Stimulated activated CD4-positive, alpha-beta T cell treated with anti-CD3 and anti-CD28 coated beads, Interleukin-2, amount 100 ng/mL, for 4 hours (primary cell): ENCODE results near the gene SEMA4D.
A peak's percentile ranks its signal among the peaks of the same experiment; 100 is the strongest.

ENCODE experiments used
- DNase-seq: peaks from one replicate; pipeline ENCODE4 v3.0.0-alpha.2; 2020; ENCODE audit warnings: low read depth

The SEMA4D gene

DNA sequence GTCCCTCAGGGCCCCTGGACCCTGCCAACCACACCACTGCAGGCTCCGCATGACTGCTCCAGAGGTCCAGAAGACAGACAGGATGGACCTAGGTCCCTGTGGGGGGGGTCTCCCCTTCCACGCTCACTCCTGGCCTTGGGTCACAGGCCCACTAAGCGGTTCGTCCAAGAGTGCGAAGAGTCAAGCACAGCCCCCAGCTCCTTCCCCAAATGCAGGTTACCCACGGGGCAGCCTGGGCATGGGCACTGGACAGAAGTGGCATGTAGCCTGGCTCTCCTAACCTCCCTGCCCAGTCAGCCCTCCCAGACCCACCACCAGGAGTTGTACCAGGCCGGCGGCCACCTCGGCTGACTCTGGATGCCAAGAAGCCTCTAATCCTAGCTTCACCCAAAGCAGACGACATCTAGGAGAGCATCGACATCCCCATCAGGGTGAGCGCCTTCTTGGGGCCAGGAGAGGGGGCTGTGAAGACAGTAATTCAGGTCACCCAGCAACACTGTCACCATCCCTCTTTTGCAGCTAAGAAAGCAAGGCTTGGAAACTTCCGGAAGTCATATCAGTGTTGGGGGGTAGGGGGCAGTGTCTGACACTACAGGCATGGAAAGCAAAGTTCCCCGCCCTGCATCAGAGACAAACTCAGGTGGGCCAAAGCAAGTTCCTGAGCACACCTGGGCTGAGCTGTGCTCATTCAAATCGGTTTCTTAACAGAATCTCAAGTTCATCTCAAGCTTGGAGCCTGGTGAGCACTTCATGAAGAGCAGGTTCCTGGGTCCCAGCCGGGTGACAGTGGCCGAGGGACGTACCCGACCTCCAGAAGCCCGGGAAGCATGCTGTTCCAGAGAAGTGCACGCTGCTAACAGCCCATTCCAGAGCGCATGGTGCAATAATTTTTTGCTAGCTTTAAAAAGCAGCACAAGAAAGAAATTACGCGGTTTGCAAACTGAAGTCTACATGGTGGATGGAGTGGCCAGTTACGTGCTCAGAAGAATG lies 68.7 kb downstream of the SEMA4D start:
- peak; percentile 56 for DNase-seq

DNA sequence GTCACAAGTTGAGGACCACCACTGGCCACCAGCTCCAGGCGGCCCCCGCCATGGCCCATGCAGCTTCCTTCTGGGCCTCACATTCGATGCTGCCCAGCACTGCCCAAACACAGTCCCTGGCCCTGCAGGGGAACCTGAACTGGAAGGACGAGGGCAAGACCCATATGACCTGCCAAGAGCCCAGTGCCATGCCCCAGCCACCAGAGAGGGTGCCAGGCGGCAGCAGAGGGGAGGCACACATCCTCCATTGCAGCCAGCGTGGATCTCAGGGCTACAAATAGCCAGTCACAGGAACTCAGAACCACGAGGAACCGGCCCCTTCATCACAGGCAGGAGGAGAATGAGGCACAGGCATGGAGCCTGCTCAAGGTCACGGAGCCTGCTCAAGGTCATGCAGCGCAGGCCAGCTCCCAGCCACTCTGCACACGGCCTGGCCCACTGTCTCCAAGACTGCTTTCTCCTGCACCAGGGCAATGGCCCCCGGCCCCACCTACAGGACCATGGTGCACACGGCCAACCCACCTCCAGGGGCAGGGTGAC lies 69.6 kb downstream of the SEMA4D start:
- no peak for DNase-seq

DNA sequence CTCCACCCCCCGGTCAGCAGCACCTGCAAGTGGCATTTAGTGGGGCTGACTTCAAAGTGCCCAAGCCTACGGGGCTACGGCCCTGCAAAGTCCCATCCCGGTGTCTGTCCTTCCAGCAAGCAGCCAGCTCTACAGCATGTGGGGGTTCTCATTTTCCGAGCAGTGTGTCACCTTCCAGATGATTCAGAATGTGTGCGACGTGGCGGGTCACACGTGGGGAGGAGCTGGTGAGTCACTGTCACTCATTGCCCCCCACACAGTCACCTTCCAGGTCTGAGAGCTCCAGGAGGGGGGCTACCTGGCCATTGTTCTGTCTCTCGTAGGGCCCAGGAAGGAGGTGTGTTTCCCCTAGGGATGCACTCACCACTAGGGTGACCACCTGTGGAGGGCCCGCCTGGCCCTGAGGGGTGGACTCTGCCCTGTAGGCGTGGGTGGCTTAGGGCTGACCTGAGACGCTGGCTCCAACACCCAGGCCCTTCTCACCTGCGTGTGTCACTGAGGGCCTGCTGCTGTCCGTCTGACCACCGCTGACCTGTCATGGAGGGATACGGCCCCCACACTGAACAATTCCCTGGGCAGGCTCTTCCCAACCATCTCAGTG lies 70.2 kb downstream of the SEMA4D start:
- peak; percentile 86 for DNase-seq

DNA sequence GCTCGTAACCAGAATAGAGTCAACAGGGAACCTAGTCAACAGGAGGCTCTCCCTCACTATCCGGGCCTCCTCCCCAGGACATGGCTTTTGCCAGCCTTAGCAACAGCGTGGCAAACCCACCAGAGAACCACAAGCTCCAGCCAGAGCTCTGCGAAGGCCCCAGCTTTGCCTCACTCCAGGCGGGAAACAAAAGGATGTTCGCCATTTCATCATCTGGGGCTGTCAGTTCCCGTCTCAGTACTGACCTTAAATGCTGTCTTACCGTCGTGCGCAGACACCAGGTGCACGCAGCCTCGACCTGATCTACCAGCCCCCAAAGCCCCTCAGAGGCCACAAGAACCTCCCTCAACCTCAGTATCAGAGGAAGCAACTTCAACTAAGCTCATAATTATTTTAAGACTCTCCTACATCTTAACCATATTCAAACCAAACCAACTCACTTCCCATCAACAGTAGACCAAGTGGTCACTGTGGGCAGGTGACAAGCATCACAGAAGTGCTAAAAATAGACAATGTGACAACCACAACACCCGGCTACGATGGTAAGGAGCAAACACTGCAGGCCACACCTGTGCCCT lies 71.4 kb downstream of the SEMA4D start:
- no peak for DNase-seq

DNA sequence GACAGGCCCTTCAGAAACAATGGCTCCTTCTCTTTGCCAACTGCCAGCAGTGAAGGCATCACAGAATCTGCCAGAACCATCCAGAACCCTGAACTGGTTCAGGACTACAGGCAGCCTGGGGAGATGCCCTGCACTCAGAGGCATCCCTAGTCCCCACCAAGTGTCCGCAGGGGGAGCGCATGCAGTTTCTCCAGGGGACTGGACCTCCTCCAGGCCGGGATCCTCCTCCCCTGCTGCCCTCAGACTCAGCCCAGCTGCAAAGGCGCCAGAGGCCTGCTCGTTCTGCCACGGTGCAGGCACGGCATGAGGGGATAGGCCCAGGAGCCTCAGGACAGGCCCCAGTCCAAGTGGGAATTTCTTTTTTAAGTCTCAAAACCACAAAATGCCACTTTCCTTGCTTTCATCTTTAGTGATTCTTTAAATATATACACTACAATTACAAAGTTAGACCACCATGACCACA lies 72.0 kb downstream of the SEMA4D start:
- DNase-seq, result no peak

DNA sequence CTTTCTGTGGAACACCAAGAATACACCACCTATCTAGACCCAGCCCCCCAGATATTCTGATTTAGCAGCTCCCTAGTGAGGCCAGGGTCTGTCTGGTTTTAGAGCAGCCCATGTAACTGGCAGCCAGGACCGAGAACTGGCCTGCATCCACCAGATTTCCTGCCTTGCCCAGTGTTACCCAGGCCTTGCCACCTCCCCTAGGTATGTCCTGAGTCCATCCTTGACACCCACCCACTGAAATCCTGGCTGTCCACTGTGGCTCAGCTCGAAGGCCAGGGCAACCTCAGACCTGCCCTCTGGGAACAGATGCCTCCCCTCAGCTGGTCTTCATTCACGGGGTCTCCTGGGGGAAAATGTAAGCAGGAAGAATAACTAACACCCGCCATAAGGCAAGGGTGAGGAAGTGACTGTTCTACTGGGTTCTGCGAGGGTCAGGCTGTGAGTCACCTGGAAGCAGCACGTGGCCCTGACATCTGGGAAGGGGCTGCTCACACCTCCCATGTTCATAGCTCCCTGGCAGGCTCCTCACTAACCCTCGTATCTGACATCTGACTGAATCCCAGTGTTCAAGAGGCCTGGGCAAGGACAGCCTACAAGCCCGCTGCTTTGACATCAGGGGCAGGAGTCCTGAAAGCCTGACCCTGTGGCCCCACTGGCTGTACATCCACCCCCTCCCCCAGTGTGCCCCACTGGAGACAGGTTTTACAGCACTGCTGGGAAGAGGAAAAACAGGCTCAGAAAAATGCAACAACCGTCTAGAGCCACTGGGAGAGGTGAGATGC lies 72.7 kb downstream of the SEMA4D start:
- DNase-seq, result peak; percentile 41

DNA sequence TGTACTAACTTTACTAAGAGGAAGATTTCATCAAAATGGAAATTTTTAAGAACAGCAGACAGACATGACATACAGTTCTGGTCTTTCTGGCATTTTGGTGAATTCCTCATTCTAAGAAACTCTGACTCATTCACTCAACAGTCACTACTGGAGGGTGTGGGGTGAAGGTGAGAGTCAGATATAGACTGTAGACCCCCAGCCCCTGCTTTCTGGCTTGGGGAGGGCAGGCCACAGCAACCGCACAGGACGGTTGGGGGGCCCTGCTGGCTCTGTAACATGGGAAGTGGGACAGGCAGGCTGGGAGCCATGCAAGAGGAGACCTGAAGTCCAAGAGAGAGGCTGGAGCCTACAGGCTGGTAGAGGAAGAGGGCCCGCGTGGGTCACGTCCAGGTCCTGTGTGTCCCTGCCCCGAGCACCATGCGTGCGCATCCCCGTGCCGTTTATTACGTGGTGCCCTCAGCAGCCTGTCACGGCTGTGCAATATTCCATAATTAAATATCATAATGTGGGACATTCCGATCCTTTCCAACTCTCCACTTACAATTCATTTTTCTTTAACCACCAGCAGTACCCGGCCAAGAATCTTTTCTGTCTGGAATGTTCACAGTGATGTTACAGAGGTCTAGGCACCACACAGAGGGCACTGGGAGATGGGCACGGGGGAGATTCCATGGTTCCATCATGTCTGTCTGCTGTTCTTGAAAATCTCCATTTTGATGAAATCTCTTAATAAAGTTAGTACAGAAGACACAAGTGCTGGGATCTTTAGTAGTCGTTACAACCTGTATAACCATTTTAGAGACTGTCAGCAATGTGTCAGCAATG lies 75.5 kb downstream of the SEMA4D start:
- peak; percentile 65 for DNase-seq

DNA sequence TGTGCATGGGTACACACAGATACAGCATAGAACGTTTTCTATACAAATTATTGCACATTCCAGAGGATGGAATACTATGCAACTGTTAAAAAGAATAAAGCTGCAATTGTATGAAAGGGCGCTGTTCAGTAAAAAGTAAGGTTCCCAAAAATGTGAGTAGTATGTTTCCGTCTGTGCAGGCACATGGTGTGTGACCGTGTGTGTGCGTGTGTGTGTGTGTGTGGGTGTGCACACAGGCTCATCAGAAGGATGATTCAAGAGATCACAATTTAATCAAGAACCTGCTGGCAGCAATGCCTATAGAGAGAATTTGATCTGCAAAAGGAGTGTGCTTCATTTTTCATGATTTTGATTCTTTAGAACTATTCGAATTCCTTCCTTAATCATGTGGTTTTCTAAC lies 76.3 kb downstream of the SEMA4D start:
- peak; percentile 73 for DNase-seq

DNA sequence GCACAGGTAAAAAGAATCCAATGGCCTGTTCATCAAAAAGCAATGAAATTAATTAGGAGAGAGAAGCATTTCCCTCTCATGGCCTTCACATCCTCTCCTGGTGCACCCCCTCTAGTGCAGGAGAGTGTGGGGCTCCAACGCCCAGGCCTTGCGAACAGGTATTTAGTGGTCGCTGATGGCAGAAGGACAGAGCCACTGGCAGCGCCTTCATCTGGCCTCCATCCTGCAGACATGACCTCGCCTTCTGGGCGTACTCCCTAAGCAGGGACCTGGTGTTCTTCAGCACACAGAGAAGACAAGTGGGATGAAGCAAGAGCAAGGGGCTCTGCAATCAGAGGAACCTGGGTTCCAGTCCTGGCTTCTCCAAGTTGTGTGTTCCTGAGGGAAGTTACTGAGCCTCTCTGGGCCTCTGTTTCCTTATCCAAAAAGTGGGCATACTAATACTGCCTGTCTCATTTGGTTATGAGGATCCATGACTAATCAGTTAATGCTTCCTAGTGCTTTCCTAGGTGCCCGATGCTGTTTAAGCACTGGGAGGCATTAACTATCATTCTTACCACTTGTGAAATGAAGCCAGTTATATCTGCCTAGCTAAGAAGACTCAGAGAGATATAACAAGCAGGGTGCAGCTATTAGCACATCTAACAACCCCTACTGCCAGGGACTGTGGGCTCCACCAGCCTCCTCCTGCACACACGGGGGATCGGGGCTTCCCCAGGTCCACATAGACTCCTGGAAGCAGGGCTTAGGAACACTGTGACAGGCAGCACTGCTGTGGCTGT lies 77.3 kb downstream of the SEMA4D start:
- no peak for DNase-seq

DNA sequence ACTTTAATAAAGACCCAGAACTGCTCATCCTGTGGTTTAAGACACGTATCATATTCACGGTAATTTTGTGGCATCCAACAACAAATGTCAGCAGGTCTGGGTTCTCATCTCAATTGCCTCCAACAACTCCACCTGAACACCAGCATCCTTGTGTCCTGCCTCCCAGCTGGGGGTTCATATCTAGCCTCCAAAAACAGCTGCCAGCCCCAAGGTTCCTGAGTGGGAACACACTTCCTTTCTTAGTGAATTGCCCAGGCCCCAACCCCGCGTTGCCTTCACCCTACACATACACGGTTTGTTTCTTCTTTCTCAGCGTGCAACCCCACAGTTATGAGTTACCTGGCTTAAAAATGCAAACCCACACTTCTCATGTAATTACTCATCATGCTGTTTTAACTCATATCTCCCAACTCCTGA lies 77.9 kb downstream of the SEMA4D start:
- DNase-seq, result peak; percentile 29

DNA sequence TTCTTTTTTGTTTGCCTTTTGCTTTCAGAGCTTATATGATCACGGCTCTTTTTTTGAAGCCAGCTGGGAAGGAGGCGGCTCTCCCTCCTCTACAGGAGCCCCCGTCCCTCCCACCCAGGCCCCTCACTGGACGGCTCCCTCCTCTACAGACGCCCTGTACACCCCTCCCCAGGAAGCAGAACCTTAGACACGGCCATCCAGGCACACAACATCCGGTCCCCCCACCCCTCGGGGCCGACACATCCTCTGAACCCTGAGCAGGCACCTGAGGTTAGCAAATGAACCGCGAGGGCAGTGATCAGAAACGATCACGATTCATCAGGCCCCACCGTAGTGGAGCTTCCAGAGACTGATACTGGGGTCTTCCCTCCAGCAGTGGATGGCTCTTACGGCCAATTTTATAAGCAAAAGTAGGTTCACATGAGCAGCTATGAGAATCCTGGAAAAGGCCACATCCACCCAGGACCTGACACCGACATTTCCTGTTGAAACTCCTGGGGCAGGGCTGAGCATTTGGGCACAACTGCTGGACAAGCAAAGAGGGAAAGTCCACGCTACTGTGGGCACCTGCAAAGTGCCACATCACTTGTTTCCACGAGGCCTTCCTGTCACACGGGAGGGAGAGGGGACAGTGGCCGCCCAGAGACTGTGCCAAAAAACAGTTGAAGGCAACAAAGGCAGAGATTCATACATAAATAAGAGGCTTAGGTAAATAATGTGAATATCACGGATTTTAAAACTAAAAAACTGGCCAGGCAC lies 78.9 kb downstream of the SEMA4D start:
- peak; percentile 60 for DNase-seq

DNA sequence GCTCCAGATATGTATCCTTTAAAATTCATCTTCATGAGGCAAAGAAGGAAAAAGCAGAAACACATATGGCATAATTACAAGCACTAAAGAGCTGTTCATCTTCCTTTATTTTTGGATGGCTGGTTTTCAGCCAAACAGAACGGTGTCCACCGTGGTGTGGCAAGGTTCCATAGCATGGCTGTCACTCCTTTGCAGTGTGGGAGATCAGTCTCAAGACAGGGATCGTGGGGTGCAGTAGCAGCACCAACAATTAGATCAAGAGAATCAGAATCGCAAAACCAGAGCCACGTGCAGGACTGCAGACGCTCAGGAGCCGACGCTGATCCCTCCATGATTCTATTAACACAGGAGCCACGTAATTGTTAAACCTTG lies 79.5 kb downstream of the SEMA4D start:
- no peak for DNase-seq

DNA sequence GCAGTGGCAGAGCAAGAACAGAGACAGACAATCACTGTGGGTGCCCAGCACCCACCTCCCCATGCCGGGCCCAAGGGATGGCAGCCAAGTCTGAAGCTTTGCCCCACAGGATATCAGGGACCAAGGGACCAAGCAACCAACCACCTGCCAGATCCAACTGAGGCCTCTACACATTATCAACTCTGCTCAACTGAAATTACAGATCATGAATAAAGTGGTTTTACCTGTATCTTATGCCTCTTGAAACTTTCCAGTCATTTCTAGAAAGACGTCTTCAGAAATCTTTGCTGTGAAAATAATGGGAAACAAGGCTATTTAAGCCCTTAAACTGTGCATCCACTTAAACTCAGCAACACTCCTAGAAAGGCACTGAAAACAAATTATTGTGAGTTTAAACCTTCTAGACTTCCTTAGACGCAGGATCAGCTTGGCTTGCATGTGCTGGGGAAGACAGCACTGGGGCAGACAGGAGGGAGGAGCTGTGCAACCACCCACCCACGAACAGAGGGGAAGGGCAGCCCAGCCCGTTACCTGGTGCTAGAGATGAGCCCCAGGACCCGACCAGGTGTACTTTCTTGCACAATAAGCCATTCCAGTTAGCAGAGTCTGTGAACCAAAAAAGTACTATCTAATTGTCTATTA lies 80.0 kb downstream of the SEMA4D start:
- peak; percentile 50 for DNase-seq

DNA sequence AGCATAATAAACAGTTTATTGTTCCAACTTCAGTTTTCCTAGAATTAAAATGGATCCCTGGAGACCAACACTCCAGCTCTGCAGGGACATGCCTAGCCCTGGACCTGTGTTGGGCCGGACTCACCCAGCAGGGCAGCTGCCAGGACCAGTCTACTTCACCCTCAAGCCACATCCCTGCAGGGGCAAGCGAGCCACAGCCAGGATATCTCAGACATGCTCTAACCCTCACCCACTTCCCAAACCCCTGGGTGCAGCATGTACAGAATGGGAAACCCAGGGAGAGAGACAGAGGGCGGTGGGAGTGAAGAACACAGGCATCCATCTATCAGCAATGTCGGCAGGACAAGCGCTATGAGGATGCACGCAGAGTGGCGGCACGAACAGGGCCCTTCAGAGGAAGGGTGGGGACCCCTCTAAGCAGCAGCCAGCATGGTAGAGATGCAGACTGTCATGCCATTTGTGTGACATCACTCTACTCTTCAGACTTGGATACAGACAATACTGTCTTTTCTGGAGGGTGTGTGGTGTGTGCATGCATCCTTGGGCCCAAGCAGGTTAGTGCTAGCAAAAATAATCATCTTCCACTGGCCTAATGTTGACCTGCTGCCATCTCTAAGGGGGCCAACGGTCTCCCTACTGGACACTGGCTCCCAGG lies 83.1 kb downstream of the SEMA4D start:
- DNase-seq, result no peak

DNA sequence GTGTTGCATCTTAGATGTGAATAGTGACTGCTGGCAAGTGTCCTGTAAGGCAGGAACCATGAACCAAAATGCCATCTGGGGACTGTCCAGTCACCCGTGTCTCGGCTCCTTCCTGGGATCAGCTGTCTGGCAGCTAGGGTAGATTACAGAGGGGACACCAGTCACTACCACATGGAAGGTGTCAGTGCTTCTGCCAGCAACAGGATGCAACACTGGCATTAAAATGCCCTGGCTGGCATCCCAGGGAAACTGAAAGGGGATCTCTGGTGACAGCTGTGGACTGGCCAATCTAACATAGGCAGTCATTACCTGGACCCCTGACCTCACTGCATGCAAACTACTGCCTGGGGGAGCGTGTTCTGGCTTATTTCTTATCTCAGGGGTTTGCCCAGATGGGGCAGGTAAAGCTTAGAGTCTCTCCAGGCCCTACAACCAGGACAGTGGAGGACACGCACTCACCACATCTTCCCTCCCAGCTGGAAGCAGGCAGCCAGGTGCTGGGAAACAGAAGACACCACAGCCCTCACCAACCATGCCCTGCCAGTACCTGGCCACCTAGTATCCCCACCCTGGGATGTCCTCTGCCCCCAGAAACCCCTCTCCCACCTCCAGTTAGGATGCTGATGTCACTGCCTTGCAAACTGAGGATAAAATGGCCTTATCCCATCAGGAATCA lies 83.8 kb downstream of the SEMA4D start:
- DNase-seq, result no peak

DNA sequence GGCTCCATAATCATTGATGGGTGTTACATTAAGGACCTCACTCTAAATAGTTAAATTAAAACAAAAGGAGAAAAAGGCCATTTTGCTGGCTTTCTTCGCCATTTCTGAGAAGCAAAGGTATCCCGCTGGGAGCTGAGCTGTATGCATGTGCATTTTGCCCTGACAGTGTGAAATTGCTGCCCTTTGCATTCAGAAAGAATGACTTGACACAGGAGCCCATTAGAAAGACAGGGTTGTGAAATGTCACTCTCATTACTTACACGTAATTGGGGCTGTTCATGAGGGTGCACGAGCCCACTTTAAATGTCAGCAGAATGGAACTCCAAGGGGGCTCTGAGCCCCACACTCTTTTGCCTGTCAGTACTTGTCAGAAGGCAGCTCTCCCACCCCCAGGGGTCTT lies 85.0 kb downstream of the SEMA4D start:
- no peak for DNase-seq

DNA sequence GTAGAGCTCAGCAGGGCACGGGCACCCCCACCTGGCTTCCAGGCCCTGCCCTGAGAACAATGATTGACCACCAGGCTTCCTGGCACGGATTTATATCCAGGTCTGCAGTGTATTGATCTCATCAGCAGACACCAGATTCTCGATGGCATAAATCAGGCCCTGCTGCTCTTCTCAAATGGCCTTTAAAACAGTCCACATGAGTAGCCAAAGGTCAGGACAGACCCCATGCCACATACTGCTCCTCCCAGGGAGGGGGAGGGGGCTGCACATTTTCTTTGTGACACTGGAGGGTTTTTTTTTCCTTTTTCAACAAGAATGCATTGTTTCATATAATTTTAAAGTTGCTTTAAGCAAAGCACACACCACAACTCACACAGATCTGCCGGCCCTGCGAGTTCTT lies 85.4 kb downstream of the SEMA4D start:
- no peak for DNase-seq

DNA sequence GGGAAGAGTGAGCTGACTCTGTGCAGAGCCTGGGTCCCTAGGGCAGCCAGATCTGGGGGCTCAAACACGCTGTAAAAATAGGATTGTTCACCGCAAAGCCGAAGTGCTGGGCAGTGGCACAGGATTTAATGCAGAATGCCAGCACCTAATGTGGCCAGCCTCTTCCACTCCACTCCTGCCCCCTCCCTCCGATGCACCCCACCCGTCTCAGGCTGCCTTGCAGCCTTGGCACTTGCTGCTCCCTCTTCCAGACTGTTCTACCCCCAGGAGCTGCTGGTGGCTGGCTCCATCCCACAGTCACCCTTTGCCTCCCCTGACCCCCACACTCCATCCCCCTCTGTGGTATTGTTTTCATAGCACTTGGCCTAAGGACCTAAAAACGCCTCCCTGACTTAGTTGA lies 86.2 kb downstream of the SEMA4D start:
- DNase-seq, result no peak
